Superior temporal gyrus (tissue), 1 donor: ENCODE data around the gene WDR64.

Experiments
- DNase-seq: peaks from one replicate; pipeline ENCODE4 v3.0.0-alpha.2; 2016; ENCODE audit errors: extremely low spot score

The WDR64 gene

DNA sequence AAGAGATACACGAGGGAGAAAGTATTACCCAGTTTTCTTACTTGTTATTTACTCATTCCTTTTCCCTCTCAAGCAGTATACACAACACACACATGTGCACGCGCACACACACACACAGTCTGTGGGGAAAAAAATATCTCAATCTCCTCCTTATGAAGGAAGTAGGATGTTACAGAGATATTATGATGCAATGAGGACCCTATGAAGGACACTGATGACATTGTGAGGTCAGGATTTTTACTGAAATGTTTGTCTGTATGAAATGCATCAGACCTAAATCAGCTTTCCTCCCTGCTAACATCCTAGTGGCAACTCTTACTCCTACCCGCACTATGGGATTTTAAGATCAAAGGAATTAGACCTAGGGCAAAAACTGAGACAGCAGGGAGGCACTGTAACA is at the start of gene WDR64:
Gene WDR64 (plus strand): TSS at position 270 of the 400 bp plus-strand sequence. CDS start 204 bp downstream, outside the sequence.
- no peak for DNase-seq

- DNase-seq: no peak
These were observed 48.3 kb upstream of the WDR64 start for GRCh38 chr1:241603731-241604245.

- DNase-seq: no peak
These were observed 46.8 kb upstream of the WDR64 start for GRCh38 chr1:241605146-241605805.

DNA sequence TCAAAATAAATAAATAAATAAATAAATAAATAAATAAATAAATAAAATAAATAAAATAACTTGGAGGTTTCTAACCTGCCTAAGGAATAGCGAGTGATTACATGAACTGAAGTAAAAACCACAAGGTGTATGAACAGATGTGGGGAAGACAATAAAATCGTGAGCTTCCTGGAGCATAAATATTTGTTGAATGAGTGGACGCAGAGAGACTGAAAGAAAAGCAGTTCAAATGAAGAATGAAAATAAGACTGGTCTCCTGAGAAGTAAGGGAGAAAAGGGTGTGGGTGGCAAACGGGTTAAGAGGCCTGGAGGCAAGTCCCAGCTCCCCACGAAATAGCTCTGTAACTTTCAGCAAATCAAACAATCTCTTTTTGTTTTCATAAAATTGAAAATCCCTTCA is 45.5 kb upstream of the WDR64 start:
- DNase-seq: no peak

DNA sequence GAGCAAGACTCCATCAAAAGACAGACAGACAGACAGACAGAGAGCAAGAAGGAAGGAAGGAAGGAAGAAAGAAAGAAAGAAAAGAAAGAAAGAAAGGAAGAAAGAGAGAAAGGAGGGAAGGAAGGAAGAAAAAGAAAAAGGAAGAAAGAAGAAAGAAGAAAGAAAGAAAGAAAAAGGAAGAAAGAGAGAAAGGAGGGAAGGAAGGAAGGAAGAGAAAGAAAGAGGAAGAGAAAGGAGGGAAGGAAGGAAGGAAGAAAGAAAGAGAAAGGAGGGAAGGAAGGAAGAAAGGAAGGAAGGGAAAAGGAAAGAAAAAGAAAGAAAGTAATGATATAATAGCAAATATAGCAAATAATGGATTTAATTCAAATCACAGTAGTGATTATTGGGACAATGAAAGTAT is 44.6 kb upstream of the WDR64 start:
- DNase-seq: no peak

GRCh38 chr1:241608379-241609033 is 43.6 kb upstream of the WDR64 start:
- DNase-seq: no peak

DNA sequence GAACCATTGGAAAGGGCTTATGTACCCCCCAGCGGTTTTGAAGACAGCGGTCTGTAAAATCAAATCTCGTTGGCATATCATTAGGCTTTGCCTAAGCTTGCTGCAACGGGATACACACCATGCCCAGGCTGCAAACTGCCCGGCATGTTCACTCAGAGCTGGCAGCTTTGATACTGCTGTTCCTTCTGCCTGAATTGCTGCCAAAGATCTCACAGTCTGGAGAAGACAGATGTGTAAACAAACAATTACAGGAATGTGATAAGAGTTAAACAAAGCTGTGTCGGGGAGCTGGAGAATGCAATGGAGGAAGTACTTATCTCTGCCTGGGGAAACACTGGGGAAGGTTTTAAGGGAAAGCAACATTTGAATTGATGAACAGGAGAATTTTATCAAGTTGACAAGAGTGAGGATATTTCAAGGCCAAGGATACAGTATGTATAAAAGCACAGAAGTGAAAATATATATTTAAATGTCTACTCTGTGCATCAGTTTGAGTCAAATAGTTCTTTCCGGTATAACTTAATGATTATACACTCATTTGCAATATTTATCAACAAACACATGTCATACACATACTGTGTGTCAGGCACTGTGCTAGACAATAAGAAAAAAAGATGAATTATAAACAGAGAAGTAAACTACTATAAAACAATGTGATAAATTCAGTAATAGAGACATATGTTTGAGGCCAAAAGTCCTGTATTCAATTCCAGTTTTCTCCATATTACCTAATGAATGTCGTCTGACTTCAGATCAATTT is 41.8 kb upstream of the WDR64 start:
- DNase-seq: no peak

- DNase-seq: peak; percentile 92
These were observed 41.0 kb upstream of the WDR64 start for GRCh38 chr1:241611063-241611462.

GRCh38 chr1:241611736-241612135 is 40.3 kb upstream of the WDR64 start:
- DNase-seq: no peak

DNA sequence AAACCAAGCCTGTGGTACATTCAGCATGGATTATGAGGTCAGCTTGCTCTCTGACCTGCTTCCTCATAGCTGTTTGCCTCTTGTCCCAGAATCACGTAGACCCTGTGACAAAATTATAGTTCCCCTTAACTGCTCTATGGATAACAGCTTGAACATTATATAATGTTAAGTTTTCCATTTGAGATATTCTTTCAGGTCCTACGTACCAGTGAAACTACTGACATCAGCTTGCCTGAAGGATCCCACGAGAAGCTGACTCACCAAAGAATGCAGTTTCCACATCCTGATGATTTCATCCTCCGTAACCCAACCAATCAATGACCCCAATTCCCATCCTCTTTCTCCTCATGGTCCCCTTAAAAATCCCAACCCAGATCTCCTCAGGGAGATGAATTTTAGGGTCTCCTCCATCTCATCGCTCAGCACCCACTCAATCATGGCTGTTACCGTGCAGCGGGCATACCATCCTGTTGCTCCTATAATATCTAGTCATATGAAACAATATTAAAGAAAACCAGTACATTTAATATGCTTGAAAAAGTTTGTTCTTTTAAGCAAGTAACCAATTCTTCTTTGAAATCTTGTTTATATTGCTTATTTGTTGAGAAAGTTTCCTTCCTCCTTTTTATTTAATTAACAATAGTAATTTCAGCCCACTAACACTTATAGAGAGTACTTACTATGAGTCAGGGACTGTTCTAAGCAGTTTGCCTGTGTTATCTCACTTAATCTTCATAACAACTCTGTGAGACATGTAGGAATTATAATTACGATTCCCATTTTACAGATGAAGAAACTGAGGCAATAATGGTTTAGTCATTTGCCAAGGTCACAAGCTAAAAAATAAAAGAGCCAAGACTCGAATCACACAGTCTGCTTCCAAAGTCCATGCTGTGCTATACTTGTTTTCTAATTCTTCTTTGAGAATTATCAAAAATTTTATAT is 39.3 kb upstream of the WDR64 start:
- no peak for DNase-seq

- DNase-seq: no peak
These were observed 37.9 kb upstream of the WDR64 start for GRCh38 chr1:241614144-241614543.

DNA sequence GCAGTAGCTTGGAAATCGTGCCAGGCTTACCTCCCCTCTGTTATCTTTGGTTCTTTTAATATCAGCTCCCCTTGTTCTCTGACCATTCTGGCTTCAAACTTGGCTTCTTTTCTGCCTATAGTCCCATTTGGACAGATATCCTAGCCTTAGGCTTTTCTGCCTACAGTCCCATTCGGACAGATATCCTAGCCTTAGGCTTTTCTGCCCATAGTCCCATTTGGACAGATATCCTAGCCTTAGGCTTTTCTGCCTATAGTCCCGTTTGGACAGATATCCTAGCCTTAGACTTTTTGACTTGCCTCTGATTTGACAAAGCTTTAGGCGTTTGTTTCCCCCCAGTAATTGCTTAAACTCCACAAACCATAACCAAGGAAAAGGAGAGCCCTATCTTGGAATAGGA is 37.5 kb upstream of the WDR64 start:
- no peak for DNase-seq

DNA sequence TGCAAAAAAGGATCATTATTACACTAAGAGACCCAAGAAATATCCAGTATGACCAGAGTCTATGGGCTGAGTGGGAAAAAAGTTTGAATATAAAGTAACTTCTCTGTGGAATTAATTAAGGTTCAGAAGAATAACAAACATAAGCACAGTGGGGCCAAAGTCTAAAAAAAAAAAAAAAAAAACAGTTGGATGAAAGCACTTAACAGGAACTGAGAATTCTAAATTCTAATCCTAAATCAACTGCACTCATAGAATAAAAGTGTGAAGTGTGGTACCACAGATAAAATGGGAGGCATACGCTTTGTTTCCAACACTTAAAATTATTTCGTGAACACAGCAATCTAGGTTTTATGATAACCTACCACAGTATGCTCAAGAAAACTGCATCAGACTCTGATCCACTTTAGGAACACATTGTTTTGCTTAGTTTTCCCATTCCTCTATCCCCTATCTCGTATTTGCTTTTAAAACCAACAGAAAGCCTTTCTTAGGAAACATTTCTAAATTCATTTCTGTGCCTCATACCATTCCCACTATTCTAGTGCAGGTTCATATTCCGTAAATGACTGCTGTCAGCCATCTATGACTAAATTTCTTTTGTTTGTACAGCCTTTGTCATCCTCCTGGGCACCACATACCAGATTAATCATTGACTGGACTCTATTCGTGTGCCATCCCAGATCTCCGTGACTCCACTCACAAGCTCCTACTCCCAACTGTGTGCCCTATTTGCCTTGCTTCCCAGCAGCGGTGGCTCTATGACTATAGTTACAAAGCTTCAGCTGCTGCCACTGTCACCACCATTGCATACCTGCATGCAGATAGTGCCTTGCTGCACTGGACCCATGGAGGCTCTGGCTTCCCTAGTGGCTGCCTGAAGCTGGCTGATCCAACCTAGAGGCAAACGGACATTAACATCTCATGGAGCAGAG is 36.8 kb upstream of the WDR64 start:
- DNase-seq: no peak

DNA sequence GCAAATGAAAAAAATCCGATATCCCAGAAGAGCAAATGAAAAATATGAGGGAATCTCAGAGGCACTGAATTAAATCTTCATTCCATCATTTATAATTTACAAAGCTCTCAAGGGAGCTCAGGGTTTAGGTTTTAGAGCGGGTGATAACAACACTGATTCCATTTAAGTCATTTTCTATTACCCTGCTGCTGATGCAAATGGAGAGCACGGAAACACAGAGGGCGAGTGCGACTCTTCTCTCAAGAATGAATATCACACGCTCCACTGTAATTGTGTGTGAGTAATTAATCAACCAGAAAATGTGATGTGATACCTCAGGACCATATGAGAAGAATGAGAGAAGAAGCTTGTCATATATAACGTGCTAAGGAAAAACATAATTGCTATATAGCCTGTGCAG is 34.7 kb upstream of the WDR64 start:
- no peak for DNase-seq

- DNase-seq: peak; percentile 56
These were observed 29.4 kb upstream of the WDR64 start for GRCh38 chr1:241622669-241623068.

GRCh38 chr1:241624935-241625334 is 27.1 kb upstream of the WDR64 start:
- DNase-seq: no peak

GRCh38 chr1:241627453-241628259 is 24.4 kb upstream of the WDR64 start:
- peak; percentile 71 for DNase-seq

DNA sequence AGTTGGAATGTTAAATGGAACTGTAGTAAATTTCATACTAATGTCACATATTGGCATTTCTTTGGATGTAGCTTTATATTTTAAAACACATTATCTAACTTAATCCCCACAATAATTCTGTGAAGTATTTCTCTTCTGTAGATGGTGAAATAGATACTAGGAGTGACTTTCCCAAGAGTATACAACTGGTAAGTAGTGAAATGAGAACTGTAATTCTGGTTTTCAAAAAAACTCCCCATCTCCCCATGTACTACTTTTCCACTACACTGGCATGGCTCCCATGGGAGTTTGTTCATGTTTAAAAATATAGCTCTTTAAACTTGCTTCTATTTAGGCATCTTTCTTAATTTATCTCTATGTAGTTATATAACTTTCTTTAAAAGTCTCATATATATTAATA is 22.1 kb upstream of the WDR64 start:
- no peak for DNase-seq

DNA sequence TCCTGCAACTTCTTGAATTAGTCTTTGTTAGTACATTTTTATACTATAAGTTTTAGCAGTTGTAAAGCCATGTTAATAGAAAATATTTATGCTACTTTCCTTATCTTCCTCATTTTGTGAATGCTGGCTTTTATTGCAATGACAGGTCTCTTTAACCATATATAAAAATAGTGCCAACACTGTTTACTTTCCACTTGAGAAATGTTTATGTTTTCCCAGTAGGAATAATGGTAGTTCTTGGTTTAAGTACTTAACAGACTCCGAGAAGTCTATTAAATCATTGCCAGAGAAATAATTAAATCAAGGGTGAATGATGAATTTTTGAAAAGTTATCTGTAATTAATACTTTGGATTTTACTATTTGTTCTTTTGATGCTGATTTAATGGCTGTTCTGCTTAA is 21.6 kb upstream of the WDR64 start:
- DNase-seq: no peak

DNA sequence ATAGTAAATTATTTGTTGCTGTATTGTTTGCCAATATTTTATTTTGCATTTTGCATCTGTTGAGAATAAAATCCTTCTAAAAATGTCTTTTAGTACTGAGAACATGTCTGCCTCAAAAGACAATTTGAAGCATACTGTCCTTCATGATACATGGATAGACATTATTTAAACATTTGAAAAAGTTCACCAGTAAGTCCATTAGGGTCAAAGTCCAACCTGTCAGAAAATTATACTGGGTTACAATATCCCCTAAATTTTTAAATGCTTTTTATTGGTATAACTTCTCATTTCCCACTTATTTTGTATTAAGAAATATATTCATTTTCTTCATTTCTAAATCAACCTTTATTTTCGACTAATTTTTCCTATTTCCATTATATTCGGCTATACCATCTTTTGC is 21.2 kb upstream of the WDR64 start:
- DNase-seq: no peak
